ENCODE measurements around the gene CBR3. TPM values are rescaled to one million over a fixed set of nuclear protein-coding genes. Genes with fewer than 3 reads are reported as not detected.

CBR3 gene
- total and polyA plus RNA-seq, 2 of the 4 experiments (the other 2 are of a cell fraction) = 13.4 to 15.4 TPM

DNA sequence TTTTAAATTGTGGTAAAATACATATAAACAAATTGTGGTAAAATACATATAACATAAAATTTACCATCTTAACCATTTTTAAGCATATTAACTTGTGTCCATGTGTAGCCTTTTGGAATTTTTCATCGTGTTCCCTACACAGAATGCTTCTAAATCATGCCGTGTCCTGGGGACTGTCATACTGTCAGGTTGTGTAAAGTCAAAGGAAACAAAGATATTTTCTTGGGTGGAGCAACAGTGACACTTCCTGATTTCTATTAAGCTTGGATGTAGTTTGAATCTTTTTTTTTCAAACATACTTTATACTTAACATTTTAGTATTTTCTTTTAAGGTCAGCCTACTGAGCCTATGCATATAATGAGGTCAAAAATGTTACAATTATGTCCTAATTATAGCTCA lies 54.1 kb downstream of the CBR3 start:
- no peak overlapping the region for H3K56ac ChIP-seq (ENCODE audit: extremely low read depth, insufficient read depth, low read length)
- no peaks in the 10 kb centered on the region for H3K27me3 ChIP-seq (ENCODE audit: control insufficient read depth, insufficient read depth, low read length)
- H2BK15ac ChIP-seq (ENCODE audit: low read depth, low read length) = no peak overlapping the region
- peaks cover 6% of the 10 kb centered on the region for H3K4me1 ChIP-seq (ENCODE audit: control insufficient read depth, insufficient read depth, low read length)
- no peaks in the 10 kb centered on the region for H3K9me3 ChIP-seq (ENCODE audit: control insufficient read depth, insufficient read depth, low read length)
- DNase-seq = no peak
- intact Hi-C loops (cut with micrococcal nuclease) = no loop called here
- in situ Hi-C loops (cut with MboI; ENCODE audit: low sequenced_read_pairs) = no loop called here
- no peak overlapping the region for H2AK5ac ChIP-seq (ENCODE audit: low read depth, low read length)
- ChIA-PET POLR2A (ENCODE audit: unreplicated experiment) (no interaction called here), CTCF (interaction anchor here (0.5 kb wide), 1 partner anchor 17 kb away, joined by 3 read pairs; no protein-coding TSS in a partner anchor)
- no peak overlapping the region for H3K4me3 ChIP-seq (ENCODE audit: insufficient read depth, low read depth, low read length)
- H3K23ac ChIP-seq (ENCODE audit: low read depth, low read length) = no peak overlapping the region
- H3K9ac ChIP-seq (ENCODE audit: low read depth, low read length) = no peak overlapping the region
- WGBS, 2 experiments (ENCODE audit: extremely low coverage in 2 of 2, insufficient read length in 1 of 2) = no CpG with 5 or more reads among the region's 2 CpGs
- H2BK20ac ChIP-seq (ENCODE audit: low read depth, low read length) = no peak overlapping the region
- TF ChIP-seq MXI1 (IDR thresholded peaks at IDR 0.05; ENCODE audit: borderline replicate concordance, low read depth, low read length) (no peak), BHLHE40 (IDR thresholded peaks at IDR 0.05; ENCODE audit: low read depth, low read length) (no peak), CTCF (conservative IDR thresholded peaks at IDR 0.05; ENCODE audit: low read depth, low read length) (no peak), ELK1 (IDR thresholded peaks at IDR 0.05; ENCODE audit: borderline replicate concordance, low read depth, low read length) (no peak)
- no peak overlapping the region for H2AK9ac ChIP-seq (replicated peaks; ENCODE audit: low read depth, low read length, poor library complexity)
- BruUV-seq (replicated peaks) = no TSS peak
- H3K27ac ChIP-seq (ENCODE audit: insufficient read depth, low read length) = no peak overlapping the region
- no peak for ATAC-seq (ENCODE audit: low read depth)
- peaks cover 5% of the 10 kb centered on the region; the same call in 1 of the 2 replicates for H3K9me1 ChIP-seq (ENCODE audit: insufficient read depth, low read length)
- no peak overlapping the region for H3K4ac ChIP-seq (ENCODE audit: low read depth, low read length)
- no peak overlapping the region for H2BK5ac ChIP-seq (ENCODE audit: low read depth, low read length, poor library complexity, severe bottlenecking)
- no peak overlapping the region for H4K5ac ChIP-seq (ENCODE audit: low read depth, low read length)
- no peak overlapping the region for H2BK120ac ChIP-seq (ENCODE audit: low read depth, low read length)
- H2AFZ ChIP-seq (replicated peaks; ENCODE audit: low read length, poor library complexity) = no peak overlapping the region
- H4K8ac ChIP-seq (ENCODE audit: low read depth in 2 of 2, low read length in 2 of 2) = no peak overlapping the region
- no peak overlapping the region for H3K4me2 ChIP-seq (ENCODE audit: low read depth, low read length)
- dilution Hi-C loops (cut with HindIII; ENCODE audit: low sequenced_read_pairs, unreplicated experiment) = no loop called here
- H3K18ac ChIP-seq (ENCODE audit: low read depth, low read length) = no peak overlapping the region
- H3K14ac ChIP-seq (replicated peaks; ENCODE audit: low read depth, low read length) = no peak overlapping the region
- no peaks in the 10 kb centered on the region for H4K20me1 ChIP-seq (ENCODE audit: insufficient read depth, low read length)
- peaks cover 11 to 19% of the 10 kb centered on the region in 2 experiments for H3K79me1 ChIP-seq (ENCODE audit: low read depth in 1 of 2, low read length in 2 of 2)
- no peak overlapping the region for H4K91ac ChIP-seq (ENCODE audit: insufficient read depth, low read depth, low read length)
- no peaks in the 10 kb centered on the region; the same call in 1 of the 2 replicates for H3K36me3 ChIP-seq (ENCODE audit: control insufficient read depth, insufficient read depth, low read length)
